HG03565 (cell line): ENCODE measurements around the gene FIBP.

Source experiments
- ATAC-seq: cut with Tn5 transposase; IDR thresholded peaks from one replicate; pipeline ENCODE4 v1.9.1; 2021; ENCODE audit warnings: mild to moderate bottlenecking, moderate library complexity; ENCODE audit not compliant: unreplicated experiment

Gene FIBP

DNA sequence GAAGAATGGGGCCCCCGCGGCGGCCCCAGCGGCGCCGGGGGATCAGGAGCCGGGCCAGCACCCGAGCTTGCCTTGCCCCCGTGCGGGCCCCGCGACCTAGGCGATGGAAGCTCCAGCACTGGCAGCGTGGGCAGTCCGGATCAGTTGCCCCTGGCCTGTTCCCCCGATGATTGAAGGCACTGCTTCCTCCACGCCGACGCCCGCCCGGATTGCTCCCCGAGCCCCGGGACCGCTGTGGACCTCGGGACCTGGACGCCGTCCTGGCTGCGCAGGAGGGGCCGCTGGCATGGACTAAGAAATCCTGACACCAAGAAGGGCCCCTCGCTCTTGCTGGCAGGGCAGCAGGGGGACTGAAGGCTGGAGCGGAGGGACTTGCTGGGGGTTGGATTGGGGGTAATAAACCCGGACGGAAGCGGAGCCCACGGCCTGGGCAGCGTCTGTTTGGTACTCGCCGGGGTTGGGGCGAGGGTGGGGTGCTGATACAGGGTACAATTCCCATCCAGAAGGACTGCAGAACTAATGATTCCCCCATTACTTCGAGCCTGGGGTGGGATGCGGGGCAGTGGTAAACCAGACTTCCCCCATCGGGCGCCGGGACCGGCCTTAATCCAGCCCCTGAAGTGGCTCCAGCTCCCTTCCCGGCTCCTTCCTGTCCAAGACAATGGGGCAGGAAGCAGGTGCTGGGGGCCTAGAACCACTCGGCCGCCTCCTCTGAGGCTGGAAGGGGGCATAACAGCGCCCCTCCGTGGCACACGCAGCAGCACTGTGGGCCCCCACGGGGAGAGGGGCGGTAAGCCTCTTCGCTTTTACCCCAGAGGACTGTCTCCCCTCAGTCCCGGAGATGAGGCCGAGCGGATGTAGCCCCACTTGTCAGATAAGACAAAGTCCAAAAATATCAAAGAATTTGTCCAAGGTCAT, 3.2 kb upstream of the FIBP start:
- ATAC-seq, result no peak

- ATAC-seq, result peak; percentile 42
Measured at GRCh38 chr11:65890324-65891218, 2.3 kb upstream of the FIBP start, which contains the start of gene CCDC85B. Gene CCDC85B, plus strand, starts transcription at chr11:65890673. Its CDS starts 111 bp downstream, at chr11:65890784.

DNA sequence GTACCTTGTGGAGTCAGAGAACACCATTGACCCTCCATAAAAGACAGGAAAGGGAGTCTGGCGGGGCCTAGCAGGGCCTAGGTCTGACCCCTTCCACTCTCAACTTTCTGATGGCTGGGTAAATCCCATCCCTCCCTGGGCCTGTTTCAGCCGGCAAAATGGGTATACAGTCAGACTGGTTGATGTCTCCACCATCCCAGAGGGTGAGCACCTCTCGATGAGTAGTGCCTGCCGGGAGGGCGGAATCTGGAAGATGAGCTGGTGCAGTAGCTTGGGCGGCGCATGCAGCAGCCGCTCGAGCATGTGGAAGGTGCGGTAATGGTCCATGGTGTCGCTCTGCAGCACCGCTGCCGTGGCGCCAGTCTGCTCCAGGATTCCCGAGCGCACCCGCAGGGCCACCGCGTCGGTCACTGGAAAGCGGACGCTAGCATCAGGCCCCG, 528 bp downstream of the FIBP start:
- ATAC-seq, result no peak

- no peak for ATAC-seq
Measured at GRCh38 chr11:65886826-65887722, 1.2 kb downstream of the FIBP start.

DNA sequence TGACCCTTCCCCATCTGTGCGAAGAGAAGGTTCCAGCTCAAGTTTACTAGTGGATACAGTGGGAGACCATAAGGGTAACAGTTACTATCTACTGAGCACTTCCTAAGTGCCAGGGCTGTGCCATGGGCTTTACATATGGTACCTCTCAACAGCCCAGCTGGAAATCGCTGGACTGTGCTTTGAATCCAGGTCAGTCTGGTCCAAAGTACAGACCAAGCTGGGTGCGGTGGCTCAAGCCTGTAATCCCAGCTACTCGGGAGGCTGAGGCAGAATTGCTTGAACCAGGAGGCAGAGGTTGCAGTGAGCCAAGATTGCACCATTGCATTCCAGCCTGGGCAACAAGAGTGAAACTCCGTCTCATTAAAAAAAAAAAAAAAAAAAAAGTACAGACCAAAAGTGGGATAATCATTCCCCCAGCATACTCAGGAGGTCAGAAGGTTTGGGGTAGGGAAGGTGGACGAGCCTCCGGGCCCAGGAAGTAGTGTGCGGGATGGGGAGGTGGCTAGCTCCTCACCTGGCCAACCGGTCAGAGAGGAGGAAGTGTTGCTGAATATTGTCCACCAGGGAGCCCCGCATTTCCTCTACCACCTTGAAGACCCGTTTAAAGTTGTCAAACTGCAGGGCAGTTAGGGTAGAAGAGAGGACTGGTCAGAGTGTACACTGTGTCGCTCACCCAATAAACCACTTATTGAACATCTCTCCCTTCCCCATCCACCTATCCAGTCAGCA, 2.3 kb downstream of the FIBP start:
- no peak for ATAC-seq

GRCh38 chr11:65885231-65885630, 3.0 kb downstream of the FIBP start:
- no peak for ATAC-seq

- ATAC-seq, result peak; percentile 28
Measured at GRCh38 chr11:65884716-65885092, 3.6 kb downstream of the FIBP start.

- ATAC-seq, result no peak
Measured at GRCh38 chr11:65883786-65884715, 4.2 kb downstream of the FIBP start.

- ATAC-seq, result no peak
Measured at GRCh38 chr11:65883058-65883761, 5.1 kb downstream of the FIBP start.

DNA sequence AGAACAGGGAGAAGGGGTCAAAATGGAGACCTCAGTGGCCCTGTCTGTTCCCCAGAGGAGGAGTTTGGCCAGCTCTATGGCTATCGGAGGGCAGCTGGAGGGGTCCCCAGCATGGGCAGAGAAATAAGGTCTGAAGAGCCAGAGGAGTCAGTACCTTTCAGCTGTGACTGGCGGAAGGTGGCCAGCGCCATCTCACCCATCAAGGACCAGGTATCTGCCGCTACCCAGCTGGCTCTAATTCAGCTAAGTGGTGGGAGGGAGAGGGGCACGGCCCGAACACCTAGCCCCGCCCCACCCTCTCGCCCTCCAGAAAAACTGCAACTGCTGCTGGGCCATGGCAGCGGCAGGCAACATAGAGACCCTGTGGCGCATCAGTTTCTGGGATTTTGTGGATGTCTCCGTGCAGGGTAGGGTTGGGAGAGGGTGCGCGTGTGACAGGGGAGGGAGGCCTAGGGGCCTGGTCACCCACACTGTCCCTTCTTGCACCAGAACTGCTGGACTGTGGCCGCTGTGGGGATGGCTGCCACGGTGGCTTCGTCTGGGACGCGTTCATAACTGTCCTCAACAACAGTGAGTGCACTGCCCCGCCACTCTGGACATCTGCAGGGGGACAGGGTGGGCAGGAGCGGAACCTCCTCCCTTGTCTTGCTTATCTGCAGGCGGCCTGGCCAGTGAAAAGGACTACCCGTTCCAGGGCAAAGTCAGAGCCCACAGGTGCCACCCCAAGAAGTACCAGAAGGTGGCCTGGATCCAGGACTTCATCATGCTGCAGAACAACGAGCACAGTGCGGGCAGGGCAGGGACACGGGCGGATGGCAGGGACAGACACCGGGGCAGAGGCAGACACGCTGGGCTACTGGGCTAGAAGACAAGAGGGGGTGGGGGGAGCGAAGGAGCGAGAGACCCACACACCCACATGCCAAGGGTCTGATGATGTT, 5.9 kb downstream of the FIBP start:
- no peak for ATAC-seq

- no peak for ATAC-seq
Measured at GRCh38 chr11:65880844-65881421, 7.3 kb downstream of the FIBP start.

- ATAC-seq, result no peak
Measured at GRCh38 chr11:65880027-65880426, 8.2 kb downstream of the FIBP start.

GRCh38 chr11:65879617-65880016, 8.7 kb downstream of the FIBP start, which contains the start of gene CTSW:
Gene CTSW, plus strand, starts transcription at chr11:65879837. Its CDS starts 18 bp downstream, at chr11:65879855.
- ATAC-seq, result no peak

- peak; percentile 74 for ATAC-seq
Measured at GRCh38 chr11:65873318-65874156, 14.7 kb downstream of the FIBP start.

DNA sequence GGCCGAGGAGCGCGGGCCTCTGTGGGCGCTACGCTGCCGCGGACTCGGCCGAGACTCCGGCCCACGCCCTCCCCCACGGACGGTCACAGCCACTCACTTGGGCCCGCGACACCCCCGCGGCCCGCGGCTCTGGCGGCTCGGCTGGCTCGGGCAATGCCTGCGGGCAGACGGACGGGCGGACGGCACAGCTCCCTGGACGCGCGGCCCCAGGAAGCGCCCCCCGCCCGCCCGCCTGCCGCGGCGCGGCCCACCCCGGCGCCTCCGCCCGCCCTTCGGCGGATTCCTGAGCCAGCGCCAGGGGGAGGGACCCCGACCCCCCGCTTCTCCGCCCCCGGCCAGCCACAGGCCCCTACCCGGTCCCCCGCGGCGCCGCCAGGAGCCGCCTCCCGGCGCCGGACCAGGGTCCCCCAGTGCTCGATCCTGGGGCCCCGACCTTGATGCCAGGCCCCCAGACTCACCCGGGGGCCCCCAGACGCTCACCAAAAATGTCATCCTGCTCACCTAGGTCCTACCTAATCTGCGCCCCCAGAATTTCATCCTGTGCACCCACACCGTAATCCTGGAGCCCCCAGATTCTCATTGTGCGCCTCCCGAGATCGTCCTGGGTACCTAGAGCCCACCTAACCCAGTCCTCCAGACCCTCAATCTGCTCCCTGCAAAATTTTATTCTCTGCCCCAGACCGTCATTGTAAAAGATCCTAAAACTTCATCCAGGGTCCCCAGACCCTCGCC, 15.5 kb downstream of the FIBP start, which contains the start of gene EFEMP2:
EFEMP2 (minus strand) TSS at position 215 of the 732 bp plus-strand sequence. CDS start 446 bp downstream, outside the sequence.
- no peak for ATAC-seq
